Epidermal melanocyte (primary cell): ENCODE measurements around the gene SLC7A10.

Source experiments
- DNase-seq: peaks from one replicate; pipeline ENCODE4 v3.0.0; 2011; ENCODE audit warnings: low spot score; ENCODE audit not compliant: insufficient read length

SLC7A10 gene

GRCh38 chr19:33254245-33254824 lies 28.7 kb upstream of the SLC7A10 start:
- DNase-seq, result no peak

GRCh38 chr19:33252971-33253370 lies 27.3 kb upstream of the SLC7A10 start:
- no peak for DNase-seq

DNA sequence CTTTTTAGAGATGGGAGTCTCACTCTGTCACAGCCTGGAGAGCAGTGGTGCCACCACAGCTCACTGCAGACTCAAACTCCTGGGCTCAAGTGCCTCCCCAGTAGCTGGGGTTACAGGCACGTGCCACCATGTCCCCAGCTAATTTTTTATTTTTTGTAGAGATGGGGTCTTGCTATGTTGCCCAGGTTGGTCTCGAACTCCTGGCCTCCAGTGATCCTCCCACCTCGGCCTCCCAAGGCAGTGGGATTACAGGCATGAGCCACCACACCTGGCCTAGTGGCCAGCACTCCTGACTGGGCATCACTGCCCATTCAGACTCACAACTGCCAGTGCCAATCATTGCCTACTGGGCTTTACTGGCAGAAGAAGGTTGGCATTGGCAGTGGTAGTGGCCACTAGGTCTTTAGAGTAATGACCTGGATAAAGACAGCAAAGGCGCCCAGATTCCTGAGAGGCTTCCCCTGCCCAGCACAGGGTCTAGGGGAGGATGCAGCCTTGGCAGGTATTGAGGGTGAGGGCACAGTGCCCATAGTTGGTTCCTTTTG lies 26.8 kb upstream of the SLC7A10 start:
- DNase-seq, result no peak

GRCh38 chr19:33251526-33252090 lies 26.0 kb upstream of the SLC7A10 start:
- DNase-seq, result no peak

GRCh38 chr19:33251076-33251475 lies 25.4 kb upstream of the SLC7A10 start:
- no peak for DNase-seq

- DNase-seq, result no peak
Measured at GRCh38 chr19:33250500-33250899, 24.9 kb upstream of the SLC7A10 start.

DNA sequence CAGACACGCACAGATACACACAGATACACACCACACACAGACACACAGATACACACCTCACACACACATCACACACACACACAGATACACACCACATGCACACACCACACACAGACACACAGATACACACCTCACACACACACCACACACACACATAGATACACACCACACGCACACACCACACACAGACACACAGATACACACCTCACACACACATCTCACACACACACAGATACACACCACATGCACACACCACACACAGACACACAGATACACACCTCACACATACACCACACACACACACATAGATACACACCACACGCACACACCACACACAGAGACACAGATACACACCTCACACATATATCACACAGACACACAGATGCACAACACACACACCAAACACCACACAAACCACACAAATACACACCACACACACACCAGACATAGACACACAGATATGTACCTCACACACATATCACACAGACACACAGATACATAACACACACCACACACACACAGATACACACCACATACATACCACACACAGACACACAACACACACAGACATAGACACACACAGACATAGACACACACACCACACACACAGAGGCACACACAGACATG lies 24.2 kb upstream of the SLC7A10 start:
- DNase-seq, result no peak

DNA sequence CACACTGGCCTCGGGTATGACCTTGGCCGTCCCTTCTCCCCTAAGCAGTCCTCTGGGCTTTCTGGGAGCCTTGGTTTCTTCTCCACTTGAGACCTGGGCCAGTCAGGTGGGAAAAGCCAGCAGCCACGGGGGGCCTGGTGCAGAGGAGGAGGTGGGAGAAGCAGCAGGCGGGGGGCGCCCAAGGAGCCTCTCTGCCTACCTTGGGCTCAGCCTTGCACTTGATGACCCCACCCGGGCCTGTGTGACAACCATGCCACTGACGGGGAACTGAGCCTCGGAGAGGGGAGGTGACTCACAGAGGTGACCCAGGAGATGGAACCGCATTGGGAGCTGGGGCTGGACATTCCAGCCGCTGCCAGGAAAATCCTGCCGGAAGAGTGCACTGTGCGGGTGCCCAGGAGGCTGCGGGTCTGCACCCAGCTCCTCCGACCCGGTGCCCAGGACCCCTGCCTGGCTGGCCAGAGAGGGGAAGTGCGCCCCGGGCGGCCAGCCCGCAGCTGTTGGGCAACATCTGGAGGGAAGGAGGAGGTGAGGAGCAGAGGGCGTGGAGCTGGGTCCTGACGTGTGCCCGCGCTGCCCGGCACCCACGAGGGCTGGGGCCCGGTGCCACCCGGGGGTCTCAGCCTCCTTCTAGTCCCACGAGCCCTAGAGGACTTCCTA lies 23.4 kb upstream of the SLC7A10 start:
- DNase-seq, result no peak

DNA sequence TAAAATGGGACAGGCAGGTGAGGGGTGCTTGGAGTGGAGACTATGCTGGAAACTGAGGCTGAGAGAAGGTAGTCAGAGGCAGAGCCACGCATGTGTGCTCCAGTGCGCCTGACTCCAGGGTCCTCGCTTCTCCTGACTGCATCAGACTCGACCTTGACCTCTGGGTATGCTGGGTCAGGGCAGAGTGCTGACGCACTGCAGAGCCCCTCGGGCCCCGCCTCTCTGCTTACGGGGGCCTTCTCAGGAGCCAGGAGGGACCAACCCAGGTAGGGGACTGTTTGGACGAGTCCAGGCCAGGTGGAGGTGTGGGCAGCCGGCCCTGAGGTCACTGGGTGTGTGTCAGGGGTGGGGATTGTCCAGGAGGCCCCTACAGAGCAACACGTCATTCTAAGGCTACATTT lies 22.9 kb upstream of the SLC7A10 start:
- no peak for DNase-seq

DNA sequence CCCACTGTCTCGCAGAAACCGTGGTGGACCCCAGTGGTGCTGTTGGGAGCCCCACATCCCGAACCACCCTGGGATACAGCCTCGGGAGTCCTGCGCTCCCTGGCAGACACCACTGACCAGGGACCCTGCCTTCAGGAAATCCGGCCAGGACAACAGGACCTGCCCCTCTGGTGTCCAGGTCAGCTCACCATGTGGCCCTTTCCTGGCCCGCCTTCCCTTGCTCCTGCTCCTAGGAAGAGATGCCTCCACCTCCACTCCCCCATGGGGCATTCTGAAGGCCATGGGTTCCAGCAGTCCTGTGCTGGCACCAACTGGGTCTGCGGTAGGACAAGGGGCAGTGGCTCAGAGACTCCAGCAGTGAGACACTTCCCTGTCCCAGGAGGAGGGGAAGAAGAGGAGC lies 22.5 kb upstream of the SLC7A10 start:
- DNase-seq, result no peak

GRCh38 chr19:33247441-33247819 lies 21.8 kb upstream of the SLC7A10 start:
- DNase-seq, result no peak

- DNase-seq, result no peak
Measured at GRCh38 chr19:33246709-33247440, 21.2 kb upstream of the SLC7A10 start.

GRCh38 chr19:33245948-33246708 lies 20.5 kb upstream of the SLC7A10 start:
- no peak for DNase-seq

GRCh38 chr19:33242911-33243310 lies 17.3 kb upstream of the SLC7A10 start:
- no peak for DNase-seq

DNA sequence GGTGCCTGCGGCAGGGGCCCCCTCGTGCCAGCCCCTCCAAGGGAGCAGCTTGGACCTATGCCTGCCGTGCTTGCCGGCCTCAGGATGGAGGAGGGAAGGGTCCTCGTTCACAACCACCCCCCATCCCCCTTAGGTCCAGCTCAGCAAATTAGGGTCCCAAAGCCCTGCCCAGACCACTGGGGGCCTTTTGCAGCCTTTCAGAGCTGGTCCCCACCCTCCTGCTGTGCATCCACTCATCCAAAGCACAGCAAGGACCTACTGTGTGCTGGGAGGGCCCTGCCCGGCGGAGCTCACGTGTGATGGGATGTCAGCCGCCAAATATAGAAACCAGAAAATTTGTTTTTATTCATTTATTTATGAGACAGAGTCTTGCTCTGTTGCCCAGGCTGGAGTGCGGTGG lies 16.5 kb upstream of the SLC7A10 start:
- no peak for DNase-seq

DNA sequence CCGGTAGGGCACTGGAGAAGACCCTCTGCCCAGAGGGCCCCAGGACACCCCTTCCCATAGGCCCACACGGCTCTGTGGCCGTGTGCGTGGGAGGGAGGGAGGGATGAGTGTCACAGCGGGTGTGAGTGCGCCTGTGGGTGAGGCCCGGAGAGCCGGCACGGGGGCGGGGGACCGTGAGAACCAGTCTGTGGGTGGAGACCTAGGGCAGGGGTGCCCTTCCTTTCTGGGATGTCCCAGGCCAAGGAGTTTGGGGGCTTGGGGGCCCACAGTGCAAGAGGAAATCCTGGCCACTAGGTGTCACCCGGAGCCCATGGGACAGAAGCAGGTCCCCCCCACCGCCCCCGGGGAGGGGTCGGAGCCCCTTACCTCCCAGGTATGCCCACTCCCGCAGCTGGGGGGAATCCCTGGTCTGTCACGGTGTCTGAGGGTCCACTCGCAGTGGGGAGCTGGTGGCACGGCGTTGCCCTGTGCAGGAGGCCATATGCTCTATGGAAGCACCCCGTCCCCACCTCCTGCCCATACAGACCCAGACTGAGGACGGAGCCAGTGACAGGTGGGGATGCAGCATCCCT lies 16.0 kb upstream of the SLC7A10 start:
- no peak for DNase-seq

DNA sequence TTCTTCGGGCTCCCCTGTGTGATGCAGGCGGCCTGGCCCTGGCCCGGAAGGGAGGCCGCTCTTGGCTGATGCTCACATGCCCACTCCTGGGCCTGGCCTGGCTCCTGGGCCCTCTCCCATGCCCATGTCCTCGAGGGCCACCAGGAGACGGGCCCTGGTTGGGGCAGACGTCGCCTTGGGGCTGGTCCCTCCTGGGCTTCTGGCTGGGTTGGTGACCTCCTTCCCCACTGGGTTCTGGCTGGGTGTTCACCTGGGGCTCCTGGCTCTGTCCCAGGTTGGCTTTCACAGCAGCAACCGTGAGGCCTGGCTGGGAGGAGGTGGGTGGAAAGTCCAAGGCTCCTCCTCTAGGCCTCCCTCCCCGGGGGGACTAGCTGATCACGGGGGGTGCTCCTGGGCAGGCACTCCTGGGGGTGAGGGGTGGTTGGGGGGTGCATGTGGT lies 15.5 kb upstream of the SLC7A10 start:
- no peak for DNase-seq

- no peak for DNase-seq
Measured at GRCh38 chr19:33240181-33240771, 14.6 kb upstream of the SLC7A10 start.

DNA sequence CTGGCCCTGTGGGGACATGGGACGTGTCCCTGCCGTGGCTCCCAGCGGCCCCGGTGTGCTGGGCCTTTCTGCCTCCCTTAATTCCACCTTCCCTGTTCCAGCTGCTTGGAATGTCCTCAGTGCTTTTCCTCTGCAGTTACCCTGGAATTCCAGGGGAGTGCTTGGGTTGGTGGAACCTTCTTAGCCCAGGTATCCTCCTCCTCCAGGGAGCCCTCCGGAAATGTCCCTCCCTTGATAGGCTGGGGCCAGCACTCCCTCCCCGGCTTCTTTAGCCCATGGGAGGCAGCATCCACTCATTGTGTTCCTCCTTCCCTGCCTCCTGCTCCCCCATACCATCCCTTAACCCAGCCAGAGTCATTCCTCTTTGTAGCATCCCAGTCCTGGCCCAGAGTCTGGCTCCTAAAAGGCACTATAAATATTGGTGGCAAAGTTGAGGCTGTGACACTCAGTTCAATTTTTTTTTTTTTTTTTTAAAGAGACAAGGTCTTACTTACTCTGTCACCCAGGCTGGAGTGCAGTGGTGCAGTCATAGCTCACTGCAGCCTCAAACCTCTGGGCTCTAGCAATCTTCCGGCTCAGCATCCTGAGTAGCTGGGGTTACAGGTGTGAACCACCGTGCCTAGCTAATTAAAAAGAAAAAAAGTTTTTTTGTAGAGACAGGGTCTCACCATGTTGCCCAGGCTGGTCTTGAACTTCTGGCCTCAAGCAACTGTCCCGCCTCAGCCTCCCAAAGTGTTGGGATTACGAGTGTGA lies 13.7 kb upstream of the SLC7A10 start:
- no peak for DNase-seq
